B cell (primary cell): ENCODE data around the gene MGAT2. TPM values are rescaled to one million over a fixed set of nuclear protein-coding genes. Genes with fewer than 3 reads are reported as not detected.

Source experiments
- ATAC-seq: fragments of 200-7000 bp; cut with Tn5 transposase; one replicate; pipeline ENCODE4 v1.10.0; 2021; ENCODE audit warnings: low read depth, mild to moderate bottlenecking, moderate number of reproducible peaks, moderate library complexity
- CTCF ChIA-PET: fragments of 350-600 bp; sonication (Branson Sonifier 250); formaldehyde crosslinking; loops from one replicate; lab custom pipeline; 2021; ENCODE audit warnings: antibody characterized with exemption, inconsistent platforms; lab: Charles Lee
- POLR2A ChIA-PET: fragments of 350-600 bp; sonication (Branson Sonifier 250); formaldehyde crosslinking; loops from one replicate; lab custom pipeline; 2021; ENCODE audit warnings: antibody characterized with exemption; lab: Charles Lee
- DNase-seq: peaks from one replicate; pipeline ENCODE4 v3.0.0; 2013
- H2AFZ ChIP-seq: 2 replicates; pipeline ENCODE4 v1.6.1; 2012; ENCODE audit warnings: mild to moderate bottlenecking, low read depth, low read length; ENCODE audit not compliant: insufficient read depth, poor library complexity, severe bottlenecking
- H3K27ac ChIP-seq, 2 donors: 1 replicate in 1 of 2; 2 replicates in 1 of 2; pipeline ENCODE4 v1.5.1; 2012 to 2013; ENCODE audit warnings: low read length in 2 of 2, mild to moderate bottlenecking in 2 of 2, moderate library complexity in 1 of 2
- H3K27me3 ChIP-seq, 4 experiments: fragments of 200-600 bp in 1 of 4; sonication (generic) in 1 of 4; replicated peaks in 1 of 4; 1 replicate in 2 of 4; 2 replicates in 2 of 4; pipeline versions ENCODE4 v1.6.1 to v1.7.0; 2013 to 2016; ENCODE audit warnings: low read length in 3 of 4, mild to moderate bottlenecking in 2 of 4, mixed read lengths in 1 of 4, moderate library complexity in 1 of 4; ENCODE audit not compliant: insufficient read depth in 4 of 4, control insufficient read depth in 3 of 4; ENCODE audit errors: control extremely low read depth in 1 of 4
- H3K36me3 ChIP-seq, 2 experiments: replicated peaks in 1 of 2; 1 replicate in 1 of 2; 2 replicates in 1 of 2; pipeline versions ENCODE4 v1.6.1 to v1.7.1; 2013; ENCODE audit warnings: low read length in 1 of 2; ENCODE audit not compliant: insufficient read depth in 2 of 2, control insufficient read depth in 1 of 2; ENCODE audit errors: control extremely low read depth in 1 of 2, extremely low read depth in 1 of 2
- H3K4me1 ChIP-seq, 2 donors: fragments of 200-600 bp in 1 of 2; sonication (generic) in 1 of 2; 1 replicate in 1 of 2; 2 replicates in 1 of 2; pipeline versions ENCODE4 v1.5.1 to v1.6.1; 2013 to 2017; ENCODE audit warnings: low read length in 2 of 2; ENCODE audit not compliant: control insufficient read depth in 2 of 2, insufficient read depth in 2 of 2
- H3K4me2 ChIP-seq: replicated peaks from 2 replicates; pipeline ENCODE3; 2012; ENCODE audit warnings: mild to moderate bottlenecking, low read depth, low read length; ENCODE audit not compliant: poor library complexity, severe bottlenecking
- H3K4me3 ChIP-seq, 5 experiments: fragments of 200-600 bp in 1 of 5; sonication (generic) in 1 of 5; 1 replicate in 3 of 5; 2 replicates in 2 of 5; pipeline versions ENCODE4 v1.5.1 to v1.7.0; 2011 to 2016; ENCODE audit warnings: low read length in 4 of 5, mild to moderate bottlenecking in 4 of 5, low read depth in 2 of 5, control low read depth in 1 of 5, moderate library complexity in 1 of 5; ENCODE audit not compliant: insufficient read depth in 1 of 5; ENCODE audit errors: control extremely low read depth in 1 of 5, extremely low read depth in 1 of 5
- H3K79me2 ChIP-seq: fragments of 200-600 bp; sonication (generic); one replicate; pipeline ENCODE4 v1.6.0; 2016; ENCODE audit warnings: low read length; ENCODE audit not compliant: control insufficient read depth, insufficient read depth
- H3K9ac ChIP-seq: fragments of 200-600 bp; sonication (generic); 2 replicates; pipeline ENCODE4 v1.6.1; 2017; ENCODE audit warnings: mild to moderate bottlenecking, low read length, moderate library complexity
- H3K9me3 ChIP-seq, 3 donors: one replicate each; pipeline versions ENCODE4 v1.6.1 to v1.7.1; 2013; ENCODE audit warnings: low read length in 2 of 3; ENCODE audit not compliant: control insufficient read depth in 2 of 3, insufficient read depth in 1 of 3; ENCODE audit errors: control extremely low read depth in 1 of 3
- H4K20me1 ChIP-seq: 2 replicates; pipeline ENCODE4 v1.6.0; 2012; ENCODE audit warnings: mild to moderate bottlenecking, low read length; ENCODE audit not compliant: insufficient read depth, control insufficient read depth, poor library complexity, severe bottlenecking
- H3K27ac Mint-ChIP-seq: one replicate; pipeline ENCODE4 v1.8.0; 2021; ENCODE audit warnings: mixed read lengths
- H3K27me3 Mint-ChIP-seq: one replicate; pipeline ENCODE4 v1.8.0; 2021; ENCODE audit warnings: mixed read lengths
- H3K4me1 Mint-ChIP-seq: one replicate; pipeline ENCODE4 v1.8.0; 2021; ENCODE audit warnings: mixed read lengths
- H3K4me3 Mint-ChIP-seq: one replicate; pipeline ENCODE4 v1.8.0; 2021; ENCODE audit warnings: mixed read lengths
- H3K9me3 Mint-ChIP-seq: one replicate; pipeline ENCODE4 v1.8.0; 2022; ENCODE audit warnings: mixed read lengths; ENCODE audit not compliant: insufficient read depth
- EZH2 ChIP-seq: IDR thresholded peaks from 2 replicates; pipeline ENCODE4 v1.6.1; 2012; ENCODE audit warnings: borderline replicate concordance, low read depth, mild to moderate bottlenecking, moderate library complexity, low read length; ENCODE audit not compliant: insufficient read depth, poor library complexity, severe bottlenecking
- WGBS: methylation state at CpG from one replicate; pipeline ENCODE4 v1.1.5; 2013; ENCODE audit warnings: missing lambda C conversion rate; ENCODE audit not compliant: insufficient coverage; 5-methylcytosine and 5-hydroxymethylcytosine counted together
- intact Hi-C: fragments of 100-400 bp; cut with micrococcal nuclease; formaldehyde crosslinking; loops from one replicate; pipeline ENCODE4 v1.10.0; 2022
- polyA plus RNA-seq: library from polyadenylated mRNA; depleted of rRNA; stranded (reverse); fragments of >200 nt; gene quantifications from 2 replicates; pipeline ENCODE4 v1.2.3, GENCODE V29; 2012
- total RNA-seq, 2 donors: library from RNA; stranded (reverse); fragments of 120-200 nt in 1 of 2; gene quantifications; 1 replicate in 1 of 2; 2 replicates in 1 of 2; pipeline versions ENCODE4 v1.2.3 to v1.2.4, GENCODE V29; 2013 to 2022
- TF ChIP-seq, protein P1 (sequence below): fragments of 200-600 bp; IDR thresholded peaks from one replicate; pipeline ENCODE4 v1.8.0; 2022; ENCODE audit warnings: antibody characterized with exemption, mild to moderate bottlenecking

The MGAT2 gene
- total and polyA plus RNA-seq, 2 donors (not counting 1 experiment from before 2014, with no cell fraction given), result 12.3 to 39.9 TPM

DNA sequence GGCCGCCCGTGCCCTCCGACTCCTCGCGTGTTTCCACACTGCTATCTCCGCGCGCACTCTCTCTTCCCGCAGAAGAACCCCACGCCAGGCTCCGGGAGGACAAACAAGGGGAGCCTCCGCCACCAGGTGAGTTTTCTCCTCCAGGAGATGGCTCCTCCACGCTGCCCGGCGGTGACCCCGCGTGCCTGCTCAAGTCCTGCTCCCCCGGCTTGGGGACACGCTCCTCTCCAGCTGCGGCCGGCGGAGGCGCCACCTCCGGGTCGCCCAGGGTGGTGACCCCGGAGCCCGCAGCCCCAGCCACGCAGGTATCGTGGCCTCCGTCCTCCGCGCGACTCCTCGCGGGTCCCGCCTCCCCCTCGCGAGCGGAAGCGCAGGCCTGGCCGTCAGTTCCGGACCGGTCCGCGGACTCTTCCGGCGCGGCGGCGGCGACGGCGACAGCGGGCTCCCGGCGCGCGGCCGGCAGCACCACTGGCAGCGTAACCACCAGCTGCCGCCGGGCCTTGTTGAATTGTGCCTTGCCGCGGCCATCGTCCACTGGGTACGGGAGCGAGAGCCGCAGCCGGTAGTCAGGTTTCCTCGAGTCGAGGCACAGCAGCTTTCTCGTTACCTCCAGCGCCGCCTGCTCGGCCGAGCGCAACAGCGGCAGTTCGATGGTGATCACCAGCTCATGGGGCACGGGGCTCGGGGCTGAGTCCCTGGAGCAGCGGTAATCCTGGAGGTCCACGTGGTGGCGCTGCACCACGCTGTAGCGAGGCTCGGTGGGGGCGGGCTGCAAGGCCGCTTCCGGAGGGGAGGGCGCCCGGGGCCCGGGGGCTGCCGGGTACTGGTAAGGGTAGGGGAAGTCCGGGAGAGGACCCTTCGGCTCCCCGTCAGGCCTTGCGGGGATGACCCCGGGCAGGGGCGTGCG lies 13.3 kb downstream of the MGAT2 start:
- intact Hi-C loops, result loop anchor here (1.0 to 2.0 kb wide), 11 partner anchors 14 to 1196 kb away; partner anchors contain the start of genes KLHDC1, KLHDC2, LRR1 and MAP4K5
- no peaks in the 10 kb centered on the region for H3K27me3 Mint-ChIP-seq
- peak; percentile 97 for DNase-seq
- peaks cover 15% of the 10 kb centered on the region for H4K20me1 ChIP-seq
- H3K4me3 Mint-ChIP-seq, result peak overlapping the region; percentile 96
- peaks cover 77% of the 10 kb centered on the region for H3K79me2 ChIP-seq
- H3K27ac ChIP-seq, result peak overlapping the region; percentile 97 to 98
- H2AFZ ChIP-seq, result peak overlapping the region; percentile 80
- H3K27ac Mint-ChIP-seq, result peak overlapping the region; percentile 97
- no peaks in the 10 kb centered on the region for H3K9me3 ChIP-seq
- H3K36me3 ChIP-seq, result peaks cover 0 to 11% of the 10 kb centered on the region in 2 experiments
- peak; percentile 80 for ATAC-seq
- H3K27me3 ChIP-seq, result no peaks in the 10 kb centered on the region
- CTCF ChIA-PET, result interaction anchor here (0.6 to 5.3 kb wide), 30 partner anchors 11 to 672 kb away, joined by 3 to 93 read pairs (median 4); partner anchors contain the start of genes KLHDC1, KLHDC2, LRR1 and MGAT2
- H3K4me1 ChIP-seq, result peaks cover 20 to 26% of the 10 kb centered on the region in 2 donors
- peak overlapping the region; percentile 89 for H3K4me2 ChIP-seq
- H3K4me3 ChIP-seq, result peak overlapping the region; percentile 80 to 98 (median 91)
- under 1% methylated on average over 101 of the region's 101 CpGs for WGBS
- TF ChIP-seq, protein P1, sequence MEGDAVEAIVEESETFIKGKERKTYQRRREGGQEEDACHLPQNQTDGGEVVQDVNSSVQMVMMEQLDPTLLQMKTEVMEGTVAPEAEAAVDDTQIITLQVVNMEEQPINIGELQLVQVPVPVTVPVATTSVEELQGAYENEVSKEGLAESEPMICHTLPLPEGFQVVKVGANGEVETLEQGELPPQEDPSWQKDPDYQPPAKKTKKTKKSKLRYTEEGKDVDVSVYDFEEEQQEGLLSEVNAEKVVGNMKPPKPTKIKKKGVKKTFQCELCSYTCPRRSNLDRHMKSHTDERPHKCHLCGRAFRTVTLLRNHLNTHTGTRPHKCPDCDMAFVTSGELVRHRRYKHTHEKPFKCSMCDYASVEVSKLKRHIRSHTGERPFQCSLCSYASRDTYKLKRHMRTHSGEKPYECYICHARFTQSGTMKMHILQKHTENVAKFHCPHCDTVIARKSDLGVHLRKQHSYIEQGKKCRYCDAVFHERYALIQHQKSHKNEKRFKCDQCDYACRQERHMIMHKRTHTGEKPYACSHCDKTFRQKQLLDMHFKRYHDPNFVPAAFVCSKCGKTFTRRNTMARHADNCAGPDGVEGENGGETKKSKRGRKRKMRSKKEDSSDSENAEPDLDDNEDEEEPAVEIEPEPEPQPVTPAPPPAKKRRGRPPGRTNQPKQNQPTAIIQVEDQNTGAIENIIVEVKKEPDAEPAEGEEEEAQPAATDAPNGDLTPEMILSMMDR, result peak; percentile 85
- no peak for TF ChIP-seq EZH2
- H3K9ac ChIP-seq, result peak overlapping the region; percentile 92
- POLR2A ChIA-PET, result interaction anchor here (1.1 to 5.3 kb wide), 9 partner anchors 9 to 229 kb away, joined by 4 to 88 read pairs (median 14); partner anchors contain the start of genes KLHDC2, LRR1, MGAT2 and RPL36AL
- H3K4me1 Mint-ChIP-seq, result peaks cover 47% of the 10 kb centered on the region
- H3K9me3 Mint-ChIP-seq, result no peaks in the 10 kb centered on the region
